ENCODE measurements around the gene GBA3.

The GBA3 gene

GRCh38 chr4:22695917-22696316 is 3.2 kb downstream of the GBA3 start:
- DNase-seq, result no peak

GRCh38 chr4:22703912-22704311 is 11.2 kb downstream of the GBA3 start:
- no peak for DNase-seq

GRCh38 chr4:22707390-22707789 is 14.7 kb downstream of the GBA3 start:
- no peak for DNase-seq

GRCh38 chr4:22708961-22709360 is 16.2 kb downstream of the GBA3 start:
- no peak for DNase-seq

- DNase-seq, result no peak
These were observed 19.4 kb downstream of the GBA3 start for GRCh38 chr4:22712105-22712504.

GRCh38 chr4:22712529-22712928 is 19.8 kb downstream of the GBA3 start:
- DNase-seq, result no peak

GRCh38 chr4:22713841-22714240 is 21.1 kb downstream of the GBA3 start:
- DNase-seq, result no peak

GRCh38 chr4:22719218-22719617 is 26.5 kb downstream of the GBA3 start:
- DNase-seq, result no peak

- no peak for DNase-seq
These were observed 27.4 kb downstream of the GBA3 start for GRCh38 chr4:22720091-22720490.

GRCh38 chr4:22721204-22721603 is 28.5 kb downstream of the GBA3 start:
- no peak for DNase-seq

GRCh38 chr4:22730021-22730420 is 37.3 kb downstream of the GBA3 start:
- DNase-seq, result no peak

- DNase-seq, result no peak
These were observed 41.1 kb downstream of the GBA3 start for GRCh38 chr4:22733816-22734215.

GRCh38 chr4:22736912-22737311 is 44.2 kb downstream of the GBA3 start:
- DNase-seq, result no peak

- no peak for DNase-seq
These were observed 47.2 kb downstream of the GBA3 start for GRCh38 chr4:22739968-22740367.

GRCh38 chr4:22741744-22742143 is 49.0 kb downstream of the GBA3 start:
- no peak for DNase-seq

GRCh38 chr4:22743290-22743689 is 50.6 kb downstream of the GBA3 start:
- no peak for DNase-seq

- no peak for DNase-seq
These were observed 51.8 kb downstream of the GBA3 start for GRCh38 chr4:22744478-22745062.

GRCh38 chr4:22745234-22745633 is 52.5 kb downstream of the GBA3 start:
- DNase-seq, result no peak

- no peak for DNase-seq
These were observed 61.4 kb downstream of the GBA3 start for GRCh38 chr4:22754116-22754515.

GRCh38 chr4:22762548-22762947 is 69.8 kb downstream of the GBA3 start:
- no peak for DNase-seq

GRCh38 chr4:22764183-22764582 is 71.4 kb downstream of the GBA3 start:
- no peak for DNase-seq

- no peak for DNase-seq
These were observed 73.3 kb downstream of the GBA3 start for GRCh38 chr4:22766068-22766467.

- DNase-seq, result no peak
These were observed 85.9 kb downstream of the GBA3 start for GRCh38 chr4:22778547-22779163.

GRCh38 chr4:22780317-22780716 is 87.6 kb downstream of the GBA3 start:
- DNase-seq, result no peak

GRCh38 chr4:22780797-22781196 is 88.1 kb downstream of the GBA3 start:
- DNase-seq, result no peak
